ENCODE results near the gene SDK2. TPM values are rescaled to one million over a fixed set of nuclear protein-coding genes. Genes with fewer than 3 reads are reported as not detected.

Gene SDK2
- total and polyA plus RNA-seq, 9 donors, result 0.40 to 5.4 (median 0.96) TPM

- WGBS, 3 donors, result 18 to 46% (median 31%) methylated on average over 13 to 14 of the region's 14 CpGs
- H3K4me1 ChIP-seq (ENCODE audit: insufficient read depth), result no peaks in the 10 kb centered on the region
Measured at GRCh38 chr17:73612031-73612472, 32.2 kb downstream of the SDK2 start.

DNA sequence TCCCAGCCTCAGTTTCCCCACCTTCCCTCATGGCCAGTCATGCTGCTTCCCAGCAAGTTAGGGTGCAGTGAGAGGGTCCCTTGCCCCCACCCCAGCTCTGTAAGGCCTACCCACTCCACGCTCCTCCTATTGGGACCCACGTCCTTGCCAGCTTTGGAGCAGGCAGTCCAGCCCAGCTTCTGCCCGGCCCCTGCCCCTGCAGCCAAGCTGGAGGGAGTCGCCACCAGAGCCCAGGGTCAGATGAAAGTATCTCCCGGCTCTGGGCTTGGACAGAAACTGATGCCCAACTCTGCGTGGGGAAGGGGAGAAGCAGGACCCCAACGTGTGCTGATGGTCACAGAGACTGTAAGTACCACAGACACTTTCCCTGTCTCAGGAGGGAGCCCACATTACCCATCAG lies 32.6 kb downstream of the SDK2 start:
- Histone ChIP-seq H3K36me3 (no peaks in the 10 kb centered on the region), H3K27ac (no peak overlapping the region), H3K4me3 (no peak overlapping the region), H3K9me3 (no peaks in the 10 kb centered on the region), H3K27me3 (no peaks in the 10 kb centered on the region), H3K4me1 (ENCODE audit: insufficient read depth) (no peaks in the 10 kb centered on the region)
- no peak for TF ChIP-seq EP300 (IDR thresholded peaks at IDR 0.05)
- no peak for TF ChIP-seq POLR2A (IDR thresholded peaks at IDR 0.05)
- no peak for TF ChIP-seq CTCF (IDR thresholded peaks at IDR 0.05)
- no peak for DNase-seq
- 49 to 82% (median 52%) methylated on average over 7 of the region's 7 CpGs for WGBS, 3 donors
- intact Hi-C loops (cut with DNase I), result no loop called here

More at GRCh38 chr17:73612031-73612472, 32.2 kb downstream of the SDK2 start:
- no peak for DNase-seq
- Histone ChIP-seq H3K27me3 (no peaks in the 10 kb centered on the region), H3K4me3 (no peak overlapping the region), H3K9me3 (no peaks in the 10 kb centered on the region), H3K27ac (no peak overlapping the region), H3K36me3 (no peaks in the 10 kb centered on the region)
- TF ChIP-seq CTCF (IDR thresholded peaks at IDR 0.05) (no peak), EP300 (IDR thresholded peaks at IDR 0.05) (no peak), POLR2A (IDR thresholded peaks at IDR 0.05) (no peak)
- intact Hi-C loops (cut with DNase I), result no loop called here

DNA sequence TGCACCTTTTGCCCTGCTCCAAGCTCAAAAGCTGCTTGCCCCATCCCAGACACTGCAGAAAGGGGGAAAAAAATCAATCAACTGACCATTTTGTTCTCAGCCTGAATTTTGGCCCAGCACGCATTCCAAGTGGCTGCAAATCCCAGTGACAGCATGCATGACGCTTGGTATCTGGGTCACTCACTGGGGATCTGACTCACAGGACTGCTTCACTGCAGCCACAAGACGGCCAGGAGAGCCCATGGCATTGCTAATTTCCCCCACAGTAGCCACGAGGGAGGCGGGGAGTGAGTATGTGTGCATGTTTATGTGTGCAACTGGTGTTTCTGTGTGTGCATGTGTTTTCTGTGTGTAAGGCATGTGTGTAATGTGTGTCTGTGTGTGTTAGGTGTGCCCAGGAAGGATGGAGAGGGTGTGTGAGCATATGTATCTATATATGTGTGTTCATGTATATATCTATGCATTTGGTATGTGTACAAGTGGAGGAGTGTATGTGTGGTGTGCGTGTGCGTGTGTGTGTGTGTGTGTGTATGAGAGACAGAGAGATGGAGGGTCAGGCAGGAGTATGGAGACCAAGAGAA lies 33.8 kb downstream of the SDK2 start:
- TF ChIP-seq CTCF (IDR thresholded peaks at IDR 0.05) (no peak), POLR2A (IDR thresholded peaks at IDR 0.05) (no peak), EP300 (IDR thresholded peaks at IDR 0.05) (no peak)
- Histone ChIP-seq H3K36me3 (no peaks in the 10 kb centered on the region), H3K27me3 (no peaks in the 10 kb centered on the region), H3K4me1 (ENCODE audit: insufficient read depth) (no peaks in the 10 kb centered on the region), H3K4me3 (no peak overlapping the region), H3K27ac (no peak overlapping the region), H3K9me3 (no peaks in the 10 kb centered on the region)
- WGBS, 3 donors, result 89 to 92% (median 89%) methylated on average over 7 of the region's 7 CpGs
- no peak for DNase-seq
- intact Hi-C loops (cut with DNase I), result no loop called here

DNA sequence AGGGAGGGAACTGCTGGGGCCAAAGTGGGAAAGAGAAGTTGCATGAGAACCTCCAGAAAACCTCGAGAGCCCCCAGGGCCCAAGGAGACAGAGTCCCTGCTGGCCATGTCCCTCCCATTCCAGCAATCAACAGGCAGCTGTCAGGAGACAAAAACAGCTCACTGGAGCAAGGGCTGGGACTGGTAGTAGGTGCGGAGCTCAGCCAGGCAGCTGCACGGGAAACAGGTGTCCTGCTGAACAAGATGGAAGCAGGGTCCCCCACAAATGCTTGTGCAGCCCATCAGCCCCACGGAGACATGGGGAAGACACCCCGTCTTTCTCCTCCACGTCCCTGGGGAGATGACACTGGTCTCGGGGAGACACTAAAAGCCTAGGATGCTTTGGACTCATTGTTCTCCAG lies 34.5 kb downstream of the SDK2 start:
- Histone ChIP-seq H3K9me3 (no peaks in the 10 kb centered on the region), H3K27ac (no peak overlapping the region), H3K27me3 (no peaks in the 10 kb centered on the region), H3K36me3 (no peaks in the 10 kb centered on the region), H3K4me1 (ENCODE audit: insufficient read depth) (no peaks in the 10 kb centered on the region), H3K4me3 (no peak overlapping the region)
- TF ChIP-seq POLR2A (IDR thresholded peaks at IDR 0.05) (no peak), EP300 (IDR thresholded peaks at IDR 0.05) (no peak), CTCF (IDR thresholded peaks at IDR 0.05) (no peak)
- DNase-seq, result no peak
- 90 to 93% (median 90%) methylated on average over 5 to 7 of the region's 7 CpGs for WGBS, 3 donors
- intact Hi-C loops (cut with DNase I), result no loop called here

Measured in ovary (tissue), 9 donors.